Activated naive CD4-positive, alpha-beta T cell treated with anti-CD3 and anti-CD28 coated beads, Interleukin-2, amount 50 U/mL, for 24 hours (primary cell): ENCODE measurements around the gene LPP.
A peak's percentile ranks its signal among the peaks of the same experiment; 100 is the strongest.

Source experiments
- H3K27ac Mint-ChIP-seq: one replicate; pipeline ENCODE4 v1.8.0; 2021; ENCODE audit warnings: mild to moderate bottlenecking, mixed read lengths
- H3K27me3 Mint-ChIP-seq: one replicate; pipeline ENCODE4 v1.8.0; 2021; ENCODE audit warnings: mixed read lengths
- H3K36me3 Mint-ChIP-seq: one replicate; pipeline ENCODE4 v1.8.0; 2021; ENCODE audit warnings: mixed read lengths
- H3K4me1 Mint-ChIP-seq: one replicate; pipeline ENCODE4 v1.8.0; 2021; ENCODE audit warnings: mixed read lengths
- H3K4me3 Mint-ChIP-seq: one replicate; pipeline ENCODE4 v1.8.0; 2021; ENCODE audit warnings: mild to moderate bottlenecking, mixed read lengths
- H3K9me3 Mint-ChIP-seq: one replicate; pipeline ENCODE4 v1.8.0; 2021; ENCODE audit warnings: mixed read lengths

Gene LPP

DNA sequence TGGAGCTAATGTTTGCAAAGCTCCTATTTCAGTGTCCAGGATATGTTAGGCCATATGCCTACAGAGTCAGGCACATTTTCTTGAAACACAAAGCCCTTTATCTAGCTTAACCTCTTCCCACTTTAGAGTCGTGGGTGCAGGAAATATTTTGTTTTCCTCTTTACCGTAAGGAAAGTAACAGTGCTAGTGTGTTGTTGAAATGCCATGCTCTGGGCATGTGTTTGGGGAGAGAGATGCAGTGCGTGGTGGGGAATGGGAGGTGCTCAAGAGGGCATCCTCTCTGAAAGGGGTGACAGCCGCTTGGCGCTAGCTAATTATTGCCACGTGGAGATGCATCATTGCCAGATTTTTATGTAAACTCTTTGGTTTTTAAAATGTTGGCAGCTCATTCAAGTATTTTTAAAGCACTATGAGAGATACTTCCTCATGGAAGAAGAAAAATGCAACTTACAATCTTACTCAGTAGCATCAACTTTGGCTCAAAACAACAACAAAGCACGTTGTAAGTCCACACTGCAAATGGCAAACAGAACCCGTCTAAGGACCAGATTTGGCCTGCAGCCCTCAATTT lies 152.6 kb downstream of the LPP start:
- Mint-ChIP-seq H3K4me3 (no peak overlapping the region), H3K27ac (no peak overlapping the region), H3K36me3 (peaks cover 14% of the 10 kb centered on the region), H3K4me1 (peaks cover 25% of the 10 kb centered on the region), H3K27me3 (no peaks in the 10 kb centered on the region), H3K9me3 (no peaks in the 10 kb centered on the region)

DNA sequence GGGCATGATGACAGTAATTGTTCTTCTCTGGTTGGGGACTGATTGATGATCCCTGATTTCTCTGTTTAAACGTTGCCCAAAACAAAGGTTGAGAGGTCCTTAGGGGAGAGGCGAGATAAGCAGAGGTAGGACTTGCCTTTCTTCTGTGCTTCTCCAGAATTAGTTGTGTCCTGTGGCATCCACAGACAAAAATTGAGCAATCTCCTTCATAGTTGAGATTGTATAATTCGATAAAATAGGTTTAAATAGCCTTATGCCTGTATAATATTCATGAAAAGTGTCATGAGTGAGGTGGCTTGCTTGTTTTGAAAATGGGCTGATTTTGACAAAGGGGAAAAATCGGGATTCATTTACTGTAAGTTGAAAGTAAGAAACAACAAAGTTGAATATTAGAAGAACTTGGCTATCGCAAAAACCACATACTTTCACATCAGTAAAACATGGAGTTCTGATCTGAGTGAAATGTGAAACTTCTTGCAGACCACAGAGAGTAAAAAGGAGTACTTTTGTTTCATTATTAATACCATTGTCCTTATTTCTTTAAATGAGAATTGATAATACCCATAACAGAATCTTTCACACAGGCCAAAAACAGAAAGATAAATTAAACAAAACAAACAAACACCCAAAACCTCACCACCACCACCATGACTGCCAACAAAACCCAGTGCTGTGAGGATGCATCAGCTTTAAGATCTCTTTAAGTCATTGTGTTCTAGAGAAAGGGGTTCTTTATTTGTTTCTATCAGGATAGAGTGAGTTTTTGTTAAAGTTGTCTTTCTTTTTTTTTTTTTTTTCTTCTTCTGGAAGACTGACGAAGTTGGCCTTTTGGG lies 155.7 kb downstream of the LPP start:
- Mint-ChIP-seq H3K27me3 (no peaks in the 10 kb centered on the region), H3K9me3 (no peaks in the 10 kb centered on the region), H3K4me3 (no peak overlapping the region), H3K4me1 (peaks cover 16% of the 10 kb centered on the region), H3K36me3 (peaks cover 9% of the 10 kb centered on the region), H3K27ac (peak overlapping the region; percentile 68)

DNA sequence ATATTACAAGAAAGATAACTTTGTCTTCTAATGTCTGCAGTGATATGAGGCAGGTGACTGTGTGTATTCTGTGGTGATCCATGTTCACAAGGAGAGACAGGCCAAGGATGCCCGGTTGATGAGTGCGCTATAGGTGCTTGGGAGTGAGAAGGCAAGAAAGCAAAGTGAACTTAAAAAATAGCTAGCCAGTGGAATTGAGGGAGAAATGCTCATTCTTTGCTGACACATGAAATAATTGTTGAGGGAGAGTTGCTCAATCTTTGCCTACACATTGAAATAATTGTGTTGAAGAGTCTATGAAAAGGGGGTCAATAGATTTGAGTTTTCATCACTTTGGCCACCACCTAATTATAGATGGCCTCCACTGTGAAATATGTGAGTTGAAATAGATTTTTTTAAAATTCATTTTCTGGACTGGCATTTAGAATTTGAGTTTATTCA lies 156.3 kb downstream of the LPP start:
- Mint-ChIP-seq H3K9me3 (no peaks in the 10 kb centered on the region), H3K36me3 (peaks cover 9% of the 10 kb centered on the region), H3K4me3 (no peak overlapping the region), H3K4me1 (peaks cover 16% of the 10 kb centered on the region), H3K27me3 (no peaks in the 10 kb centered on the region), H3K27ac (no peak overlapping the region)

DNA sequence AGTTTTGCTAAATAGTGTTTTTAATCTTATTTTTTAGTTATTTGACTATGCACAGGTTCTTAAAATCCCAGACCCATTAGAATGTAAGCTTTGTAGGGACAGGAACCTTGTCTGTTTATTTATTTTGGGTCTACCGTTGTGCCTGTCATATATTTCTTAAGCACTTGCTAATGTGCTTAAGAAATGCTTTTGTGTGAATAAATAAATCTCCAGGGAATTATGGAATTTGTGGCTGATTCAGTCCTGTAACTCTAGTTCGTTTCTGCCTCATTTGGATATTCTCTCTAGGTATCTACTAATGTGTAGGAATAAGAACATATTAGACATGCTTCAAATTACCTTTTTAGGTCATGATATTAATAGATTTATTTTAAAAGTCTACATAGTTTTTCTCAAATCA lies 161.6 kb downstream of the LPP start:
- H3K36me3 Mint-ChIP-seq = peaks cover 5% of the 10 kb centered on the region
- peaks cover 14% of the 10 kb centered on the region for H3K4me1 Mint-ChIP-seq
- no peaks in the 10 kb centered on the region for H3K9me3 Mint-ChIP-seq
- H3K4me3 Mint-ChIP-seq = no peak overlapping the region
- no peaks in the 10 kb centered on the region for H3K27me3 Mint-ChIP-seq
- no peak overlapping the region for H3K27ac Mint-ChIP-seq

DNA sequence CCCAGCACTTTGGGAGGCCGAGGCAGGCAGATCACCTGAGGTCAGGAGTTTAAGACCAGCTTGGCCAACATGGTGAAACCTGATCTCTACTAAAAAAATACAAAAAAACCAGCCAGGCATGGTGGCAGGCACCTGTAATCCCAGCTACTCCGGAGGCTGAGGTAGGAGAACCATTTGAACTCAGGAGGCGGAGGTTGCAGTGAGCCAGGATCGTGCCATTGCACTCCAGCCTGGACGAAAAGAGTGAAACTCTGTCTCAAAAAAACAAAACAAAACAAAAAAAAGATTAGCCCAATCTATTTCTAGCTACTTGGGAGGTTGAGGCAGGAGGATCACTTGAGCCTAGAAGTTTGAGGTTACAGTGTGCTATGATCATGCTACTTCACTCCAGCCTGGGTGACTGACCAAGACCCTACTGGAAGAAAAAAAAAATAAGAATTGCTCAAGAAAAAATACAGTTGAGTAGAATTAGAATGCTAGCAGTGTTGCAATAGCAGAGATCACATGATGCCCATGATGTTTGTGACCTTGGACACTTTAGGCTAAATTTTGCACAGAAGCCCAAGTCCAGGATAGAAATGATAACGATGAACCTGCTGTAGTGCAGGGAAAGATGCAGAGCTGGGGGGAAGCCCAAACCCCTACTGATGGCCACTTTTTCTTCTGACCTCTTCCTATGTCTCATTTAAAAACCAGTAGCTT lies 162.2 kb downstream of the LPP start:
- Mint-ChIP-seq H3K27ac (no peak overlapping the region), H3K27me3 (no peaks in the 10 kb centered on the region), H3K4me3 (no peak overlapping the region), H3K4me1 (peaks cover 20% of the 10 kb centered on the region), H3K9me3 (no peaks in the 10 kb centered on the region), H3K36me3 (peaks cover 7% of the 10 kb centered on the region)

DNA sequence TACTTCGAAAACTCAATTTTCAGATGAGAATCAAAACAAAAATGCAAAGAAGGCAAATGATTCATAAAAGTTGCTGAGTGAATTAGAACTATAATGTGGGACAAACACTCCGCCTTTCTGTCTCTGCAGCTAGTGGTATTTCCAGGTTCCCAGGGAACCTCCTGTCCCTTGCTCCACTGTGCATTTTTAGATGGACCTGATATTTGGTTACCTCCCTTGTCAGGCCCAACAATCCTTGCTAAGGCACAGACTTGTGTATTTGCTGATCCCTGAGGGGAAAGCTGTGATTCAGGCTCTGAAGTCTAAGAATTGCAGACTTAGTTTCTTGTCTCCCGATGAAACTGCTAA lies 162.7 kb downstream of the LPP start:
- Mint-ChIP-seq H3K9me3 (no peaks in the 10 kb centered on the region), H3K27me3 (no peaks in the 10 kb centered on the region), H3K27ac (no peak overlapping the region), H3K36me3 (peaks cover 7% of the 10 kb centered on the region), H3K4me3 (no peak overlapping the region), H3K4me1 (peaks cover 25% of the 10 kb centered on the region)

DNA sequence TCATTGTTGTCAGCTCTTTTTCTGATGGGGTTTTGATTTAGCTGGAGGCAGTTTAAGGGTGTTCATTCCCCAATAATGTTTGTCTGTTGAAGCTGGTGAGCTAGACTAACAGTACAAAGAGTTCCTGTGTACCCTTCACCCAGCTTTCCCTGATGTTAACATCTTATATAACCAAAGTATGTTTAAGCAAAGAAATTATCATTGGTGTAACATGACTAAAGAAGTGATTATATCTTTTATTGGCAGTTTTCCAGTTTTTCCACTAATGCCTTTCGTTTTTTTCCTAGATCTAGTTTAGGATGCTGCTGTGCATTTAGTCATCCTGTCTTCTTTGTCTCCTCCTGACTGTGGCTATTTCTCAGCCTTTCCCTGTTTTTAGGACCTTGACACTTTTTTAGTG lies 165.6 kb downstream of the LPP start:
- Mint-ChIP-seq H3K4me3 (no peak overlapping the region), H3K9me3 (peaks cover 9% of the 10 kb centered on the region), H3K4me1 (peaks cover 54% of the 10 kb centered on the region), H3K27ac (no peak overlapping the region), H3K27me3 (no peaks in the 10 kb centered on the region), H3K36me3 (peaks cover 11% of the 10 kb centered on the region)

DNA sequence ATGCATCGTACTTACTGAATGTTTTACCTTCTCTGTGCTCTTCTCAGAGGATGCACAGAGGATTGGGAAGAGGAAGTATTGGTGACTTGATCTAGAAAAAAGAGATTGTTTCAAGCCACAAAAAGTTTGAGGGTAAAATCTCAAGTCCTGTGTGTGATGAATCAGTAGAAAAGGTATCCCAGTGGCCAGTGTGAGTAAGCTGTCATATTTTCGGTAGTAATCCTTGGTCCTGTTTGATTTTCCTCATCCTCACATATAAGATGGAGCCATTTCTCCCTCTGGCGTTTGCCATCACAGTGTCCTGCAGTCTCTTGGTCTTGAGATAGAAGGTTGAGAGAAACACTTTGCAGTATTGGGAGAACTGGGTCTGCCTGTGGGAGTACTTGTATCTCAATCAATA lies 166.8 kb downstream of the LPP start:
- Mint-ChIP-seq H3K4me1 (peaks cover 60% of the 10 kb centered on the region), H3K27me3 (no peaks in the 10 kb centered on the region), H3K9me3 (peaks cover 10% of the 10 kb centered on the region), H3K4me3 (no peak overlapping the region), H3K27ac (no peak overlapping the region), H3K36me3 (peaks cover 15% of the 10 kb centered on the region)

DNA sequence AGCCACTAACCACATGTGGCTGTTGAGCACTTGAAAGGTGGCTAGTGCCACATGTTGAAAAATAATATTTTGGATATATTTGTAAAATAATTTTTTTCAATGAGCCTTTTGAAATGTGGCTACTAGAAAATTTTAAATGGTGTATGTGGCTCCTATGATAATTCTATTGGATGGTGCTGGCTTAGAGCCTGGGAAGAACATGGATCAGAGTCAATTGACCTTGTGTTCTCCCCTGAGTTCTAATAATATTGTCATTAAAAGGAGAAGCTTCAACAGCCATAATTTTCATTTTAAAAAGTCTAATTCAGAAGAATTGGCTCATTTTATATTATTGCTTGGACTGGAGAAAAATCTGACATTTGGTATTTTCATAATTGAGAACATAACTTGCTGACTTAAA lies 167.3 kb downstream of the LPP start:
- H3K36me3 Mint-ChIP-seq = peaks cover 17% of the 10 kb centered on the region
- H3K4me1 Mint-ChIP-seq = peaks cover 65% of the 10 kb centered on the region
- H3K27me3 Mint-ChIP-seq = no peaks in the 10 kb centered on the region
- no peak overlapping the region for H3K27ac Mint-ChIP-seq
- no peak overlapping the region for H3K4me3 Mint-ChIP-seq
- H3K9me3 Mint-ChIP-seq = peaks cover 10% of the 10 kb centered on the region

DNA sequence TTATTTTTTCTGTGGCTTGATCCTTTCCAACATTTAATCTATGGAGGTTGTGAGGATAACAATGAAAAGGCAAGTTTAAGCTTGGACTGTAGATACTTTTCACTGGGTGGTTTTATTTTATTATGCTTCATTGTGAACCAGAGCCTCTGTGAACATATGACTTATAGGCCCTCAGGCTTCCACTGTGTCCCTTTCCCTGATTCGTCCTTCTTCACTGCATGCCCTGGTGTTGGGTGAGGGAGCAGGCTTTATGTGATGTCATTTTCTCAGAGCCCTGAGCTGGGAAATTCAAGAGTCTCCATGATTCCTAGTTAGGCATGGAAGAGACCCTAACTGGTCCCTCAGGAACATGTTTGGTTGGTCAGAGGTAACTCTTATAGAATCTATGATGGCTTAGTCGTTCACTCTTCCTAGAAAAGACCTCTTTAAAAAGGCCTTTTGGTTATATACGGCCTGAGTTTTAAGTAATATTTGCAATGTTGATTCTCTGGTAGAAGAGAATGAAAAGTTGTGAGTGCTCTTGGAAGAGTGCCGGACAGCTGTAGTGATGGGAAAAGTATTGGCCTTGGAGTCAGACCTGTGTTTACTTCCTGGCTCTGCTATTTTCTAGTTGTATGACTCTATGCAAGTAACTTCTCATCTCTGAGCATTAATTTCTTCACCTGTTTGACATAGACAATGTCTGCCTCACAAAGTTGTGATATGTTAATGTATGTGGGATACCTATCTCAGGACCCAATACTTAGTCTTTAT lies 168.4 kb downstream of the LPP start:
- Mint-ChIP-seq H3K4me3 (peak overlapping the region; percentile 74), H3K4me1 (peaks cover 71% of the 10 kb centered on the region)

DNA sequence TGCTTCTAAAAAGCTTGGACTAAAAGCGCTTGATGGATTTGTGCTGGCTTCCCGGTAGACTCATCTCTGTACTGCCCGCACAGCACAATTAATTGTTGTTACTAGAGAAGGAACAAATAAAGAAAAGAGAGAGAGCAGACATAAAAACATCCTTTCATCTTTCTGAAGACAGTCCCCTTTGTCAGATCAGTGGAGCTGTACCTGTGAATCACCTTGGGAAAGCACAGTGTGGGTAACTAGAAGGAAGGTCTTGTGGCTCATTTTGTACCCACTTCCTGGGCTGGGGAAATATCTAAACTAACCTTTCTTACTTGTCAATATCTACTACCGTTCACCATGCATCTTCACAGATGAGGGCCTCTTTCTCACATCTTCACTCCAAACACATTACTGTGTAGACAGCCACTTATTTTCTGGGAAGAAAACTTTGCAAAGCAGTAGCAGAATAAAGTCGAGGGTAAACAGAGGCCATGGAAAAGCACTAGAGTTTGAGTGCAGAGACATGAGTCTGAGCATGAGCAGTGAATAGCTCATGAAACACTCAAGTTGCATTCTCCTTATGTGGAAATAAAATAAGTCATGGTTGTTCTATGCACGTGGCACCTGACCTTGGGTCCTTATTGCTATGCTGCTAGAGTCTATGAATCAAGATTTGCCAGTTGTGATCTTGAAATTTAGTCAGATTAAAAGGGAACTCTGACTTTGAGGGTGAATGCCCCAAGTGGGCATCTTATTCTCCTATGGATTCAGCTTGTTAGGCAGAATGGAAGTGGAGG lies 169.3 kb downstream of the LPP start:
- Mint-ChIP-seq H3K27me3 (no peaks in the 10 kb centered on the region), H3K36me3 (peaks cover 15% of the 10 kb centered on the region), H3K4me1 (peaks cover 67% of the 10 kb centered on the region), H3K4me3 (peak overlapping the region; percentile 74), H3K9me3 (peaks cover 10% of the 10 kb centered on the region), H3K27ac (peak overlapping the region; percentile 89)

More for the DNA sequence above, 168.4 kb downstream of the LPP start:
- no peaks in the 10 kb centered on the region for H3K27me3 Mint-ChIP-seq
- peaks cover 18% of the 10 kb centered on the region for H3K36me3 Mint-ChIP-seq
- H3K27ac Mint-ChIP-seq = peak overlapping the region; percentile 89
- H3K9me3 Mint-ChIP-seq = peaks cover 10% of the 10 kb centered on the region

DNA sequence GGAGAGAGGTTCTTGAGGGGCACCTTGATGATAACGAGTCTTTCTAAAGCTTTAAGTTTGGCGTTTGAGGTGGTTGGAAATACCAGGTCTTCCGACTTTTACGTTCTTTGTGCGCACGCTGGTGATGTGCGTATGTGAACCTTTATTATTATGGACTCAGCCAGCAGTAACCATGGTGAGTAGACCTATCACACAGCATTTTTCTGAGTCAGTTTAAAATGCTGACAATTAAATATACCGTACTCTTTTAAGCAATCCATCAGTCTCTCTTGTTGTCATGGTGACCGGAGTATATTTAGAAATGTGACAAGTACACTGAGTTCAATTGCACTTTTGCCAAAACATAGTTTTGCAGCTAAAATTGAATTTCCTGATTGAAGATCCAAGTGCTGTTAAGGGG lies 172.2 kb downstream of the LPP start:
- no peaks in the 10 kb centered on the region for H3K27me3 Mint-ChIP-seq

DNA sequence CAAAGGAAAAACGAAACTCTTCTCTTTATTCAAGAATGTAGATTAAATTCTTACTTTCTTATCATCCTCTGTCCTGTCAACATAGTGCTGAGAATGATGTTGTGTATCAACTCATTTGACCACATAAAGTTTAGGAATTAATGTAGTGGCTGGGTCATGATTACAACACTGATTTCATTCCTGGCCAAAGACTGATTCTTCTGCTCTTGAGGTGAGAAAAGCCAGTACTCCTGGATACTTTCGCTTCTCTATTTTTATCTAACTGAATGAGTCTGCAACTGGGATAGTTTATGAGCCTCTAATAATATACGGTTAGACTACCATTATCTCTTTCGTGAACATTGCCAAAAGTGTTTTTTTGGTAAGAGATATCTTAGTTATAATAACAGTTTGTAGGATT lies 173.0 kb downstream of the LPP start:
- no peak overlapping the region for H3K27ac Mint-ChIP-seq
- no peak overlapping the region for H3K4me3 Mint-ChIP-seq
- H3K4me1 Mint-ChIP-seq = peaks cover 76% of the 10 kb centered on the region
- H3K36me3 Mint-ChIP-seq = peaks cover 15% of the 10 kb centered on the region
- H3K9me3 Mint-ChIP-seq = peaks cover 10% of the 10 kb centered on the region
- no peaks in the 10 kb centered on the region for H3K27me3 Mint-ChIP-seq

More for the DNA sequence above, 172.2 kb downstream of the LPP start:
- Mint-ChIP-seq H3K36me3 (peaks cover 15% of the 10 kb centered on the region), H3K9me3 (peaks cover 10% of the 10 kb centered on the region), H3K4me3 (no peak overlapping the region), H3K27ac (peak overlapping the region; percentile 21), H3K4me1 (peaks cover 79% of the 10 kb centered on the region)

DNA sequence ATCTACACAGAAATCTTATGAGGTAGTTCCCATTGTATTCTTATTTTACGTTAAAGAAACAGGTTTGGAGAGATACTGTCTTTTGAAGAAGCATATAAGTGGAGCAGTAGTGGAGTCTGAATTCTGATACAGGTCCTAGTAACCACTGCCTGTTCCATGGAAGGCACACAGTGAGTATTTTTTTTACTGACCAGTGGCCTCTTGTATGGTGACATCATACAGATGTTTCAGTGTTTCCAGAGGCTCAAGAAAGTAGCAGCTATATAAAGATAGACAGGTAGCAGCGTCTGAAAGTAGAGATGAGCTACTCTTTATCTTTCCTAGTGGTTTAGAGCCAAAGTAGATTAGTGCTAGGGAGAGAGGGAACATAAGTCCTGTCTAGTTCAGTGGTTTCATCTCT lies 173.5 kb downstream of the LPP start:
- Mint-ChIP-seq H3K4me3 (no peak overlapping the region), H3K4me1 (peaks cover 71% of the 10 kb centered on the region), H3K27ac (no peak overlapping the region), H3K36me3 (peaks cover 15% of the 10 kb centered on the region), H3K9me3 (peaks cover 10% of the 10 kb centered on the region), H3K27me3 (no peaks in the 10 kb centered on the region)

DNA sequence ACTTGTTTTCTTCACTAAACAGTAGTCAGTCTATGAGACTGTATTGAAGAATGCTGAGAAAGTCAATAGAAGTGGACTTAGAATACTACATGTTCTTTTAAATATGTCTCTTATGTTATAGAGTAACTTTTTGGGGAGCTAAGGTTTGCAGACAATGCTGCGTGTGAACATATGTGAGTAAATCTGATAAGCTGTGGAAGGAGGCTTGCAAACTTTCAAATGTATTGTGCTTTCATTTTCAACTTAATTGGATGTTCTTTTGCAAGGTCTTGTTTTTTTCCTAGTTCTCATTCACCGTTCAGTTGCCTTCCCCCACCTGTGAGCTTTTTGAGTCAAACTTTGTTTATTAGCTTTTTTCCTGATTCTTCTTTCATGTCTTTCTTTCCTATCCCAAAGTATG lies 176.2 kb downstream of the LPP start:
- Mint-ChIP-seq H3K4me1 (peaks cover 48% of the 10 kb centered on the region), H3K36me3 (peaks cover 9% of the 10 kb centered on the region), H3K9me3 (no peaks in the 10 kb centered on the region), H3K4me3 (peak overlapping the region; percentile 28), H3K27ac (peak overlapping the region; percentile 1), H3K27me3 (no peaks in the 10 kb centered on the region)
